Measurements from ENCODE around the gene CD59.
"Not testable (repeated sequence)": the region's sequence is repeated elsewhere in the genome, so short reads cannot be mapped to it uniquely, and the experiment has no call there.

Gene CD59

GRCh38 chr11:33682019-33682418 is 54.2 kb downstream of the CD59 start:
- H3K27ac Mint-ChIP-seq, result no peak overlapping the region
- no peaks in the 10 kb centered on the region for H3K9me3 Mint-ChIP-seq
- no peaks in the 10 kb centered on the region for H3K4me1 Mint-ChIP-seq
- DNase-seq (ENCODE audit: low spot score in 2 of 2), result no peak
- ATAC-seq, result no peak
- H3K4me3 Mint-ChIP-seq, result no peak overlapping the region
- H3K36me3 Mint-ChIP-seq, result no peaks in the 10 kb centered on the region

- not testable (repeated sequence) for H3K4me3 Mint-ChIP-seq; ATAC-seq; H3K27ac Mint-ChIP-seq; H3K9me3 Mint-ChIP-seq; DNase-seq (ENCODE audit: low spot score in 2 of 2); H3K36me3 Mint-ChIP-seq; H3K4me1 Mint-ChIP-seq
These were observed 57.6 kb downstream of the CD59 start for GRCh38 chr11:33678616-33679015.

- H3K27ac Mint-ChIP-seq, result no peak overlapping the region
- DNase-seq (ENCODE audit: low spot score in 2 of 2), result no peak
- H3K4me3 Mint-ChIP-seq, result no peak overlapping the region
- no peaks in the 10 kb centered on the region for H3K9me3 Mint-ChIP-seq
- no peak for ATAC-seq
- H3K36me3 Mint-ChIP-seq, result no peaks in the 10 kb centered on the region
- peaks cover 8% of the 10 kb centered on the region for H3K4me1 Mint-ChIP-seq
These were observed 62.0 kb downstream of the CD59 start for GRCh38 chr11:33674035-33674814.

- Mint-ChIP-seq H3K27ac (no peak overlapping the region), H3K4me3 (no peak overlapping the region), H3K4me1 (peaks cover 8% of the 10 kb centered on the region), H3K9me3 (no peaks in the 10 kb centered on the region), H3K36me3 (no peaks in the 10 kb centered on the region)
- no peak for DNase-seq (ENCODE audit: low spot score in 2 of 2)
- no peak for ATAC-seq
These were observed 64.0 kb downstream of the CD59 start for GRCh38 chr11:33672273-33672672.

GRCh38 chr11:33670250-33671011 is 65.8 kb downstream of the CD59 start:
- ATAC-seq (peak; percentile 84), DNase-seq (ENCODE audit: low spot score in 2 of 2) (no peak)
- peaks cover 8% of the 10 kb centered on the region for H3K4me1 Mint-ChIP-seq

GRCh38 chr11:33669598-33670249 is 66.5 kb downstream of the CD59 start:
- Mint-ChIP-seq H3K9me3 (no peaks in the 10 kb centered on the region), H3K36me3 (no peaks in the 10 kb centered on the region)
- no peak for ATAC-seq

More at GRCh38 chr11:33670250-33671011, 65.8 kb downstream of the CD59 start:
- Mint-ChIP-seq H3K36me3 (no peaks in the 10 kb centered on the region), H3K4me3 (no peak overlapping the region), H3K27ac (peak overlapping the region; percentile 68), H3K9me3 (no peaks in the 10 kb centered on the region)

GRCh38 chr11:33668951-33669596 is 67.1 kb downstream of the CD59 start:
- Mint-ChIP-seq H3K4me3 (no peak overlapping the region), H3K4me1 (peaks cover 8% of the 10 kb centered on the region), H3K9me3 (no peaks in the 10 kb centered on the region), H3K36me3 (no peaks in the 10 kb centered on the region), H3K27ac (no peak overlapping the region)
- DNase-seq (ENCODE audit: low spot score in 2 of 2), result no peak
- ATAC-seq, result no peak

More at GRCh38 chr11:33669598-33670249, 66.5 kb downstream of the CD59 start:
- no peak for DNase-seq (ENCODE audit: low spot score in 2 of 2)
- Mint-ChIP-seq H3K4me3 (no peak overlapping the region), H3K4me1 (peaks cover 8% of the 10 kb centered on the region), H3K27ac (peak overlapping the region; percentile 68)

GRCh38 chr11:33668468-33668825 is 67.8 kb downstream of the CD59 start:
- no peak for DNase-seq (ENCODE audit: low spot score in 2 of 2)
- H3K27ac Mint-ChIP-seq, result no peak overlapping the region
- H3K4me1 Mint-ChIP-seq, result peaks cover 8% of the 10 kb centered on the region
- H3K36me3 Mint-ChIP-seq, result no peaks in the 10 kb centered on the region
- ATAC-seq, result no peak
- H3K4me3 Mint-ChIP-seq, result no peak overlapping the region
- no peaks in the 10 kb centered on the region for H3K9me3 Mint-ChIP-seq

- H3K27ac Mint-ChIP-seq, result no peak overlapping the region
- no peak for DNase-seq (ENCODE audit: low spot score in 2 of 2)
- no peak for ATAC-seq
These were observed 68.3 kb downstream of the CD59 start for GRCh38 chr11:33667819-33668467.

GRCh38 chr11:33665350-33666106 is 70.7 kb downstream of the CD59 start:
- Mint-ChIP-seq H3K27ac (no peak overlapping the region), H3K9me3 (no peaks in the 10 kb centered on the region), H3K4me3 (no peak overlapping the region), H3K4me1 (peaks cover under 1% of the 10 kb centered on the region), H3K36me3 (no peaks in the 10 kb centered on the region)
- ATAC-seq (peak; percentile 27), DNase-seq (ENCODE audit: low spot score in 2 of 2) (no peak)

More at GRCh38 chr11:33667819-33668467, 68.3 kb downstream of the CD59 start:
- Mint-ChIP-seq H3K4me3 (no peak overlapping the region), H3K36me3 (no peaks in the 10 kb centered on the region), H3K9me3 (no peaks in the 10 kb centered on the region), H3K4me1 (peaks cover 8% of the 10 kb centered on the region)

- Mint-ChIP-seq H3K9me3 (no peaks in the 10 kb centered on the region), H3K4me1 (no peaks in the 10 kb centered on the region), H3K36me3 (no peaks in the 10 kb centered on the region), H3K4me3 (no peak overlapping the region), H3K27ac (no peak overlapping the region)
- DNase-seq (ENCODE audit: low spot score in 2 of 2) (no peak), ATAC-seq (no peak)
These were observed 71.4 kb downstream of the CD59 start for GRCh38 chr11:33664827-33665226.

- Mint-ChIP-seq H3K4me1 (no peaks in the 10 kb centered on the region), H3K9me3 (no peaks in the 10 kb centered on the region), H3K27ac (no peak overlapping the region), H3K36me3 (no peaks in the 10 kb centered on the region), H3K4me3 (no peak overlapping the region)
- ATAC-seq (no peak), DNase-seq (ENCODE audit: low spot score in 2 of 2) (no peak)
These were observed 72.1 kb downstream of the CD59 start for GRCh38 chr11:33664166-33664565.

- ATAC-seq, result no peak
- no peak overlapping the region for H3K27ac Mint-ChIP-seq
- H3K36me3 Mint-ChIP-seq, result no peaks in the 10 kb centered on the region
- no peaks in the 10 kb centered on the region for H3K4me1 Mint-ChIP-seq
- no peaks in the 10 kb centered on the region for H3K9me3 Mint-ChIP-seq
- H3K4me3 Mint-ChIP-seq, result no peak overlapping the region
- no peak for DNase-seq (ENCODE audit: low spot score in 2 of 2)
These were observed 73.1 kb downstream of the CD59 start for GRCh38 chr11:33663121-33663520.

GRCh38 chr11:33661526-33661925 is 74.7 kb downstream of the CD59 start:
- not testable (repeated sequence) for H3K36me3 Mint-ChIP-seq; H3K4me3 Mint-ChIP-seq; ATAC-seq; H3K27ac Mint-ChIP-seq; DNase-seq (ENCODE audit: low spot score in 2 of 2); H3K4me1 Mint-ChIP-seq; H3K9me3 Mint-ChIP-seq

Measured in stimulated activated effector memory CD8-positive, alpha-beta T cell treated with anti-CD3 and anti-CD28 coated beads, Interleukin-12 subunit alpha, Interleukin-12 subunit beta, amount 100 ng/mL, for 72 hours (primary cell).